Measurements from ENCODE around the gene ZNF232.
"Not testable (repeated sequence)": the region's sequence is repeated elsewhere in the genome, so short reads cannot be mapped to it uniquely, and the experiment has no call there.

DNA sequence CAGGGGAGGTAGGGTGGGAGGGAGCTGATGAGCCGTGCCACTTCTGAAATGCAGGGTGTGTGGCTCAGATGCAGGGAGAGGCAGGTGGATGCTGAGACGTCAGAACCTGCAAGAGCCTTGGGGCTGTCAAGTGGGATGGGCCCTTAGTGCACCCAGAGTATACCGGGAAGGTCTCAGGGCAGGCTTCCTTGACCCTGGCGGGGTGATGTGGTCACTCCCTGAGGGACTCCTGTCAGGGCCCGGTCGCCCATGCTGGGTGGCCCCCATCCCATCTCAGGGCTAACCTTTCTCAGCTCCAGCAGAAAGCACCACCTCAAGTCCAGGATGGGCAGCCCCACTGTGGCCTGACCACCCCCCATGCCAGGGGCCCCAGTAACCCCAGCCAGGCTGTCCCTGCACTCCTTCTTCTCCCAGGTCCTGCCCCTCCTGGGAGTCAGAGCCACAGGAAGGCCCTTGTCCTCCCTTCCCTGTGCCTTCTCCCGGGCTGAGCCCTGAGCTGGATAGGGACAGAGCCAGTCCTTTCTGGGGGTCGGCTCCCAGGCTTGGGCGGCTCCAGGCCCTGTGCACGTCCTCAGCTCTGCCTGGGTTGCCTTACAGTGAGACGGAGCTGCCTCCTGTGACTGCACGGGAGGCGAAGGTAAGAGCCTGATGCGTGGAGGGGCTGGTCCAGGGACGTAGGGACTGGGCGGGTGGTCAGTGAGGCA is 20.3 kb upstream of the ZNF232 start:
- TF ChIP-seq ZFX (IDR thresholded peaks at IDR 0.05; ENCODE audit: borderline replicate concordance), result not testable (repeated sequence)
- TF ChIP-seq, protein P1, sequence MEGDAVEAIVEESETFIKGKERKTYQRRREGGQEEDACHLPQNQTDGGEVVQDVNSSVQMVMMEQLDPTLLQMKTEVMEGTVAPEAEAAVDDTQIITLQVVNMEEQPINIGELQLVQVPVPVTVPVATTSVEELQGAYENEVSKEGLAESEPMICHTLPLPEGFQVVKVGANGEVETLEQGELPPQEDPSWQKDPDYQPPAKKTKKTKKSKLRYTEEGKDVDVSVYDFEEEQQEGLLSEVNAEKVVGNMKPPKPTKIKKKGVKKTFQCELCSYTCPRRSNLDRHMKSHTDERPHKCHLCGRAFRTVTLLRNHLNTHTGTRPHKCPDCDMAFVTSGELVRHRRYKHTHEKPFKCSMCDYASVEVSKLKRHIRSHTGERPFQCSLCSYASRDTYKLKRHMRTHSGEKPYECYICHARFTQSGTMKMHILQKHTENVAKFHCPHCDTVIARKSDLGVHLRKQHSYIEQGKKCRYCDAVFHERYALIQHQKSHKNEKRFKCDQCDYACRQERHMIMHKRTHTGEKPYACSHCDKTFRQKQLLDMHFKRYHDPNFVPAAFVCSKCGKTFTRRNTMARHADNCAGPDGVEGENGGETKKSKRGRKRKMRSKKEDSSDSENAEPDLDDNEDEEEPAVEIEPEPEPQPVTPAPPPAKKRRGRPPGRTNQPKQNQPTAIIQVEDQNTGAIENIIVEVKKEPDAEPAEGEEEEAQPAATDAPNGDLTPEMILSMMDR (IDR thresholded peaks at IDR 0.05), result not testable (repeated sequence)

Data from 22Rv1 (cell line).